ENCODE results near the gene TNNT2.

The TNNT2 gene

DNA sequence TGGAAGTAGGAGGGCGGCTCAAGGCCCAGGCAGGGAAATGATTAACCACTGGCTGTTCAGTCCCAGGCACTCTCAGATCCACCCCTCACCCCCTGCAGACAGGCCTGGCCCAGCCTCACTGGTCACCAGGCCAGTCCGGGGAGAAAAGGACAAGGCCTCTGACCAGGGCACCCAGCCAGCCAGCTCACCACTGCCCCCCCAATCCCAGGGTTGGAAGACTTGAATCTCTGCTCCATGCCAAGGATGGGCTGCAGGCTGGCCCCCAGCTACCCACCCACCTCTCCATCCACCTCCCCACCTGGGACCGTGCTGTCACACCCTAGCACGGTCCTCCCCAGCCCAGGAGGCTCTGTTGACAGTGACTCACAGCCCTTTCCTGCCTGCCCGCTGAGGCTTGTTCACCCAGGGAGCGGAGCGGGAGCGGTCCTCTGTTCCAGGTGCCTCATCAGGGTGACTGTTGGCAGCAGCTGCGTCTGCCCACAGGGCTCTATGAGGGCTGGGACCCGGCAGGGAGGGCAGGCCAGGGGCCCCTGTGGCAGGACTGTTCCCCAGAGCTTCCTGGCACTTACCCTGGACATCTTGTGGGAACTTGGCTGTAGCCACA lies 19.5 kb upstream of the TNNT2 start:
- CTCF ChIA-PET, result interaction anchor here (0.6 to 1.0 kb wide), 2 partner anchors 11 to 229 kb away, joined by 3 to 5 read pairs; no protein-coding TSS in a partner anchor
- TF ChIP-seq SP1 (IDR thresholded peaks at IDR 0.05), result no peak
- no peak for TF ChIP-seq ZNF384 (IDR thresholded peaks at IDR 0.05)
- no peak for TF ChIP-seq FOXA1 (IDR thresholded peaks at IDR 0.05)
- TF ChIP-seq ELF4 (IDR thresholded peaks at IDR 0.05), result no peak
- TF ChIP-seq CTBP1 (IDR thresholded peaks at IDR 0.05; ENCODE audit: borderline replicate concordance), result no peak
- no peak for TF ChIP-seq LEF1 (IDR thresholded peaks at IDR 0.05; ENCODE audit: borderline replicate concordance)
- TF ChIP-seq HDGF (IDR thresholded peaks at IDR 0.05; ENCODE audit: borderline replicate concordance), result no peak
- TF ChIP-seq ARNT (IDR thresholded peaks at IDR 0.05), result no peak
- TF ChIP-seq L3MBTL2 (conservative IDR thresholded peaks at IDR 0.05), result no peak
- no peak for TF ChIP-seq FOXK2 (IDR thresholded peaks at IDR 0.05)
- POLR2A ChIA-PET, result no interaction called here
- DNase-seq (ENCODE audit: extremely low spot score), result no peak

- TF ChIP-seq LEF1 (IDR thresholded peaks at IDR 0.05; ENCODE audit: borderline replicate concordance) (no peak), ELF4 (IDR thresholded peaks at IDR 0.05) (no peak), FOXM1 (IDR thresholded peaks at IDR 0.05; ENCODE audit: borderline replicate concordance) (no peak), CTBP1 (IDR thresholded peaks at IDR 0.05; ENCODE audit: borderline replicate concordance) (no peak), L3MBTL2 (conservative IDR thresholded peaks at IDR 0.05) (no peak), PKNOX1 (IDR thresholded peaks at IDR 0.05) (no peak), HDGF (IDR thresholded peaks at IDR 0.05; ENCODE audit: borderline replicate concordance) (no peak), NFRKB (IDR thresholded peaks at IDR 0.05) (no peak), TARDBP (IDR thresholded peaks at IDR 0.05) (no peak), BHLHE40 (IDR thresholded peaks at IDR 0.05; ENCODE audit: borderline replicate concordance) (no peak), ZNF384 (IDR thresholded peaks at IDR 0.05) (no peak), FOXK2 (IDR thresholded peaks at IDR 0.05) (no peak), SUZ12 (IDR thresholded peaks at IDR 0.05) (no peak), FOXA1 (IDR thresholded peaks at IDR 0.05) (no peak), SP1 (IDR thresholded peaks at IDR 0.05) (no peak), ARNT (IDR thresholded peaks at IDR 0.05) (no peak)
- POLR2A ChIA-PET, result no interaction called here
- CTCF ChIA-PET, result interaction anchor here (1.0 to 1.2 kb wide), 3 partner anchors 10 to 19 kb away, joined by 3 to 5 read pairs (median 5); no protein-coding TSS in a partner anchor
- DNase-seq (ENCODE audit: extremely low spot score), result no peak
Measured at GRCh38 chr1:201395936-201396335, 18.5 kb upstream of the TNNT2 start.

GRCh38 chr1:201394591-201394990 lies 17.1 kb upstream of the TNNT2 start:
- TF ChIP-seq ARNT (IDR thresholded peaks at IDR 0.05), result no peak
- no peak for TF ChIP-seq ZNF384 (IDR thresholded peaks at IDR 0.05)
- TF ChIP-seq L3MBTL2 (conservative IDR thresholded peaks at IDR 0.05), result no peak
- TF ChIP-seq CTBP1 (IDR thresholded peaks at IDR 0.05; ENCODE audit: borderline replicate concordance), result no peak
- no peak for TF ChIP-seq NFRKB (IDR thresholded peaks at IDR 0.05)
- no peak for TF ChIP-seq SUZ12 (IDR thresholded peaks at IDR 0.05)
- no peak for TF ChIP-seq BHLHE40 (IDR thresholded peaks at IDR 0.05; ENCODE audit: borderline replicate concordance)
- no peak for TF ChIP-seq LEF1 (IDR thresholded peaks at IDR 0.05; ENCODE audit: borderline replicate concordance)
- no peak for TF ChIP-seq TARDBP (IDR thresholded peaks at IDR 0.05)
- TF ChIP-seq FOXK2 (IDR thresholded peaks at IDR 0.05), result no peak
- TF ChIP-seq HDGF (IDR thresholded peaks at IDR 0.05; ENCODE audit: borderline replicate concordance), result no peak
- TF ChIP-seq PKNOX1 (IDR thresholded peaks at IDR 0.05), result no peak
- TF ChIP-seq ELF4 (IDR thresholded peaks at IDR 0.05), result no peak
- no peak for TF ChIP-seq SP1 (IDR thresholded peaks at IDR 0.05)
- POLR2A ChIA-PET, result no interaction called here
- CTCF ChIA-PET, result interaction anchor here (0.8 kb wide), 1 partner anchor 41 kb away, joined by 4 read pairs; no protein-coding TSS in a partner anchor
- no peak for DNase-seq (ENCODE audit: extremely low spot score)

DNA sequence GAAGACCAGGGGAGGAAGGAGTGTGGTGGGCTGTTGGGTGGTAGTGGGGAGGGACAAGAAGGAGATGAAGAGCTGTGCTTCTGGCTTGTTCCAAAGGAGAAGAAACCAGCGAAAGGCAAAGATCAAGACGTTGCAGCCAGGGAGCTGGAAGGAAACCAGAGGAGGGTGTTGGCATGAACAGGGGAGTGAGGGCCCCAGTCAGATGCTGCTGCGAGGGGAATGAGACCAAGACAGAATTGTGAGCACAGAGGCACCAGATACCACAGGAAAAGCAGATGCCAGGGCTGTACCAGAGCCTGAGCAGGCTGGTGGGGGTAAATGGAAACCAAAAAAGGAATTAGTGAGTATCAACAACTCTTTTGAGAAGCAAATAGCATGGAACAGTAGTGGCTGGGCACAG lies 15.6 kb upstream of the TNNT2 start:
- DNase-seq (ENCODE audit: extremely low spot score), result no peak
- ChIA-PET POLR2A (no interaction called here), CTCF (interaction anchor here (0.6 to 1.2 kb wide), 4 partner anchors 14 to 313 kb away, joined by 3 to 5 read pairs (median 4); no protein-coding TSS in a partner anchor)
- TF ChIP-seq ARNT (IDR thresholded peaks at IDR 0.05), result no peak
- no peak for TF ChIP-seq FOXK2 (IDR thresholded peaks at IDR 0.05)
- TF ChIP-seq NFRKB (IDR thresholded peaks at IDR 0.05), result no peak
- no peak for TF ChIP-seq HDGF (IDR thresholded peaks at IDR 0.05; ENCODE audit: borderline replicate concordance)
- TF ChIP-seq CTBP1 (IDR thresholded peaks at IDR 0.05; ENCODE audit: borderline replicate concordance), result no peak
- no peak for TF ChIP-seq PKNOX1 (IDR thresholded peaks at IDR 0.05)
- TF ChIP-seq SP1 (IDR thresholded peaks at IDR 0.05), result no peak

GRCh38 chr1:201391651-201392511 lies 14.4 kb upstream of the TNNT2 start:
- no peak for TF ChIP-seq NFRKB (IDR thresholded peaks at IDR 0.05)
- no peak for TF ChIP-seq SP1 (IDR thresholded peaks at IDR 0.05)
- TF ChIP-seq TARDBP (IDR thresholded peaks at IDR 0.05), result no peak
- no peak for TF ChIP-seq ARNT (IDR thresholded peaks at IDR 0.05)
- TF ChIP-seq LEF1 (IDR thresholded peaks at IDR 0.05; ENCODE audit: borderline replicate concordance), result no peak
- TF ChIP-seq FOXA1 (IDR thresholded peaks at IDR 0.05), result no peak
- TF ChIP-seq PKNOX1 (IDR thresholded peaks at IDR 0.05), result no peak
- no peak for TF ChIP-seq ZNF384 (IDR thresholded peaks at IDR 0.05)
- TF ChIP-seq CTBP1 (IDR thresholded peaks at IDR 0.05; ENCODE audit: borderline replicate concordance), result no peak
- no peak for TF ChIP-seq HDGF (IDR thresholded peaks at IDR 0.05; ENCODE audit: borderline replicate concordance)
- TF ChIP-seq FOXK2 (IDR thresholded peaks at IDR 0.05), result no peak
- TF ChIP-seq BHLHE40 (IDR thresholded peaks at IDR 0.05; ENCODE audit: borderline replicate concordance), result no peak
- TF ChIP-seq ELF4 (IDR thresholded peaks at IDR 0.05), result no peak
- TF ChIP-seq FOXM1 (IDR thresholded peaks at IDR 0.05; ENCODE audit: borderline replicate concordance), result no peak
- TF ChIP-seq L3MBTL2 (conservative IDR thresholded peaks at IDR 0.05), result no peak
- no peak for TF ChIP-seq SUZ12 (IDR thresholded peaks at IDR 0.05)
- no peak for DNase-seq (ENCODE audit: extremely low spot score)
- POLR2A ChIA-PET, result no interaction called here
- CTCF ChIA-PET, result no interaction called here

Data from HEK293T (cell line).